HEK293 (cell line): ENCODE data around the gene ACHE.
A peak's percentile ranks its signal among the peaks of the same experiment; 100 is the strongest.

Source experiments
- HOXA7 ChIP-seq: sonication (generic); formaldehyde crosslinking; IDR thresholded peaks from 2 replicates; pipeline ENCODE4 v1.8.1; 2022; ENCODE audit warnings: missing genetic modification reagents, borderline replicate concordance
- SALL2 ChIP-seq: fragments of 450-650 bp; formaldehyde crosslinking; IDR thresholded peaks from 2 replicates; pipeline ENCODE4 v1.5.0; 2017; ENCODE audit warnings: missing biosample characterization, mild to moderate bottlenecking, missing genetic modification characterization, borderline replicate concordance
- ZBTB1 ChIP-seq: fragments of 450-650 bp; formaldehyde crosslinking; IDR thresholded peaks from 2 replicates; pipeline ENCODE4 v1.5.1; 2016; ENCODE audit warnings: missing biosample characterization, missing genetic modification characterization
- ZBTB7A ChIP-seq: fragments of 450-650 bp; formaldehyde crosslinking; IDR thresholded peaks from 2 replicates; pipeline ENCODE4 v1.5.1; 2016; ENCODE audit warnings: low read depth, missing biosample characterization, missing genetic modification characterization
- ZNF660 ChIP-seq: fragments of 450-650 bp; IDR thresholded peaks from 2 replicates; pipeline ENCODE4 v1.5.1; 2018; ENCODE audit warnings: missing biosample characterization, mild to moderate bottlenecking, missing genetic modification characterization
- ZNF707 ChIP-seq: fragments of 450-650 bp; formaldehyde crosslinking; IDR thresholded peaks from 2 replicates; pipeline ENCODE4 v1.5.1; 2016; ENCODE audit warnings: missing biosample characterization, missing genetic modification characterization
- TF ChIP-seq, protein P1 (sequence below): fragments of 450-650 bp; formaldehyde crosslinking; conservative IDR thresholded peaks from 2 replicates; pipeline ENCODE4 v1.5.1; 2016; ENCODE audit warnings: low read depth, missing biosample characterization, missing genetic modification characterization

DNA sequence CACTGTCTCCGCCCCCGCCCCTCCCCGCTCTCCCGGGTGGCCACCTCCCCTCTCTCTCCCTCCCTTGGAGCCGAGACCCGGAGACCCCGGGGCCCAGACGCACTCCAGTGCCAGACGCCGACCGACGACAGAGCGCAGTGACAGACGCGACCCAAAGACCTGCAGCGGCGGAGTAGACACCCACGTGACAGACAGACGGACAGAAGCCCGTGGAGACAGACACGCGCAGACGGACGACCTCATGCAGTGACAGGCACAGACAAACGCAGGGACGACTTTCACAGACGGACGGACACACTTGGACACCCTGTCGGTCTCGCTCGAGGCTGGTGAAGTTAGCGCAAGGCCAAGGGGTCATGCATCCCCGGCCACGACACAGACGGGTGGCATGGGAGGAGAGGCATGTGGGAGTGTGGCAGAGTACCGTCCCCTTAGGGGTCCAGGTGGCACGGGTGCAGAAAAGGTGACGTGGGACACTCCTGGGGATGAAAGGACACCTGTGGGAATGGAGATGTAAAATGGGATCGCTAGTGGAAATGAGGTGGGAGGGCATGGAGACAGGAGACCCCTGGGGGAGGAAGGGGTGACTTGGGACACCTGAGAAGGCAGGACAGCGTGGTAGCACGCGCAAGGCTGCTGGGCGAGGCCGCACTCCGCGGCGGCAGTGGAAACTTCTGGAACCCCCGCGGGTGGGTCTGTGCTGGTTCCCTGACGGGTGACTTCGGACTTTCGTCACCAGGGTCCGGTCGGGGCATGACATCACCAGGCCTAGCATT is 456 bp upstream of the ACHE start:
- 0 out of 2 replicates have a peak, but pooled peaks have one; percentile 11 for TF ChIP-seq SALL2 (tag by site-specific recombination)
- TF ChIP-seq, protein P1, sequence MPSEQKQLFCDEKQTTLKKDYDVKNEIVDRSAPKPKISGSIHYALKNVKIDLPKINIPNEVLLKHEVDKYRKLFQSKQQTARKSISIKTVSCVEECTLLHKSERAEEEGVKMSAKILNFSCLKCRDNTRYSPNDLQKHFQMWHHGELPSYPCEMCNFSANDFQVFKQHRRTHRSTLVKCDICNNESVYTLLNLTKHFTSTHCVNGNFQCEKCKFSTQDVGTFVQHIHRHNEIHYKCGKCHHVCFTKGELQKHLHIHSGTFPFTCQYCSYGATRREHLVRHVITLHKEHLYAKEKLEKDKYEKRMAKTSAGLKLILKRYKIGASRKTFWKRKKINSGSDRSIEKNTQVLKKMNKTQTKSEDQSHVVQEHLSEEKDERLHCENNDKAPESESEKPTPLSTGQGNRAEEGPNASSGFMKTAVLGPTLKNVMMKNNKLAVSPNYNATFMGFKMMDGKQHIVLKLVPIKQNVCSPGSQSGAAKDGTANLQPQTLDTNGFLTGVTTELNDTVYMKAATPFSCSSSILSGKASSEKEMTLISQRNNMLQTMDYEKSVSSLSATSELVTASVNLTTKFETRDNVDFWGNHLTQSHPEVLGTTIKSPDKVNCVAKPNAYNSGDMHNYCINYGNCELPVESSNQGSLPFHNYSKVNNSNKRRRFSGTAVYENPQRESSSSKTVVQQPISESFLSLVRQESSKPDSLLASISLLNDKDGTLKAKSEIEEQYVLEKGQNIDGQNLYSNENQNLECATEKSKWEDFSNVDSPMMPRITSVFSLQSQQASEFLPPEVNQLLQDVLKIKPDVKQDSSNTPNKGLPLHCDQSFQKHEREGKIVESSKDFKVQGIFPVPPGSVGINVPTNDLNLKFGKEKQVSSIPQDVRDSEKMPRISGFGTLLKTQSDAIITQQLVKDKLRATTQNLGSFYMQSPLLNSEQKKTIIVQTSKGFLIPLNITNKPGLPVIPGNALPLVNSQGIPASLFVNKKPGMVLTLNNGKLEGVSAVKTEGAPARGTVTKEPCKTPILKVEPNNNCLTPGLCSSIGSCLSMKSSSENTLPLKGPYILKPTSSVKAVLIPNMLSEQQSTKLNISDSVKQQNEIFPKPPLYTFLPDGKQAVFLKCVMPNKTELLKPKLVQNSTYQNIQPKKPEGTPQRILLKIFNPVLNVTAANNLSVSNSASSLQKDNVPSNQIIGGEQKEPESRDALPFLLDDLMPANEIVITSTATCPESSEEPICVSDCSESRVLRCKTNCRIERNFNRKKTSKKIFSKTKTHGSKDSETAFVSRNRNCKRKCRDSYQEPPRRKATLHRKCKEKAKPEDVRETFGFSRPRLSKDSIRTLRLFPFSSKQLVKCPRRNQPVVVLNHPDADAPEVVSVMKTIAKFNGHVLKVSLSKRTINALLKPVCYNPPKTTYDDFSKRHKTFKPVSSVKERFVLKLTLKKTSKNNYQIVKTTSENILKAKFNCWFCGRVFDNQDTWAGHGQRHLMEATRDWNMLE (tag by site-specific recombination), result no peak
- TF ChIP-seq ZBTB1 (tag by site-specific recombination), result peak; percentile 84; the same call in 1 of the 2 replicates
- TF ChIP-seq HOXA7 (CRISPR knock-in tag), result no peak
- TF ChIP-seq ZBTB7A (tag by site-specific recombination), result peak; percentile 79
- no peak for TF ChIP-seq ZNF660 (tag by site-specific recombination)
- TF ChIP-seq ZNF707 (tag by site-specific recombination), result 0 out of 2 replicates have a peak, but pooled peaks have one; percentile 55
